ENCODE data around the gene DDX3X. TPM values are rescaled to one million over a fixed set of nuclear protein-coding genes. Genes with fewer than 3 reads are reported as not detected.

Gene DDX3X
- total and polyA plus RNA-seq, 2 experiments from 2014 or later: 68.1 to 239 TPM

DNA sequence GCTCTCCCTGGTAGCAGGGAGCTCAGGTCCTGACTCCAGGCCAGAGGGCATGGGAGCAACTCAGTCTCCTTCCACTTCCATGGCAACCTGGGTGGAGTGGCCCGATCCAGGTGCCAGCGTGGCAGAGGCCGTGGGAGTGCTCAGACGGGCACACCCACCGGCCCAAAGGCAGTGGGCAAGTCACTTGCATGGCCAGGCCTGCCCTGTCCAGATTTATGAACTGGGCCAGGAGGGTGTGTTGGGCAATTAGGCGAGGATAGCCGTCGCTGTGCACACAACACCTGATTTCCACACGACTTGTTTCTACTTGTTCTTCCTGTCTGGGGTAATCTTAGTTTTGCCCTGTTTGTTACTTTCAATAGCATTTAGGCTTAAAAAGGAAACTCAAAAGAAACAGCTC lies 57.6 kb downstream of the DDX3X start:
- no peak for TF ChIP-seq STAT1 (IDR thresholded peaks at IDR 0.05; ENCODE audit: unreplicated experiment)
- no peak for TF ChIP-seq ZNF331 (CRISPR knock-in tag; IDR thresholded peaks at IDR 0.05; ENCODE audit: low read depth)
- no peak for TF ChIP-seq CREB1 (CRISPR knock-in tag; IDR thresholded peaks at IDR 0.05; ENCODE audit: low read depth)
- TF ChIP-seq POLR2AphosphoS5 (IDR thresholded peaks at IDR 0.05; ENCODE audit: low read depth): no peak
- TF ChIP-seq EZH2 (IDR thresholded peaks at IDR 0.05; ENCODE audit: low read depth, unreplicated experiment): no peak
- TF ChIP-seq, protein P1, sequence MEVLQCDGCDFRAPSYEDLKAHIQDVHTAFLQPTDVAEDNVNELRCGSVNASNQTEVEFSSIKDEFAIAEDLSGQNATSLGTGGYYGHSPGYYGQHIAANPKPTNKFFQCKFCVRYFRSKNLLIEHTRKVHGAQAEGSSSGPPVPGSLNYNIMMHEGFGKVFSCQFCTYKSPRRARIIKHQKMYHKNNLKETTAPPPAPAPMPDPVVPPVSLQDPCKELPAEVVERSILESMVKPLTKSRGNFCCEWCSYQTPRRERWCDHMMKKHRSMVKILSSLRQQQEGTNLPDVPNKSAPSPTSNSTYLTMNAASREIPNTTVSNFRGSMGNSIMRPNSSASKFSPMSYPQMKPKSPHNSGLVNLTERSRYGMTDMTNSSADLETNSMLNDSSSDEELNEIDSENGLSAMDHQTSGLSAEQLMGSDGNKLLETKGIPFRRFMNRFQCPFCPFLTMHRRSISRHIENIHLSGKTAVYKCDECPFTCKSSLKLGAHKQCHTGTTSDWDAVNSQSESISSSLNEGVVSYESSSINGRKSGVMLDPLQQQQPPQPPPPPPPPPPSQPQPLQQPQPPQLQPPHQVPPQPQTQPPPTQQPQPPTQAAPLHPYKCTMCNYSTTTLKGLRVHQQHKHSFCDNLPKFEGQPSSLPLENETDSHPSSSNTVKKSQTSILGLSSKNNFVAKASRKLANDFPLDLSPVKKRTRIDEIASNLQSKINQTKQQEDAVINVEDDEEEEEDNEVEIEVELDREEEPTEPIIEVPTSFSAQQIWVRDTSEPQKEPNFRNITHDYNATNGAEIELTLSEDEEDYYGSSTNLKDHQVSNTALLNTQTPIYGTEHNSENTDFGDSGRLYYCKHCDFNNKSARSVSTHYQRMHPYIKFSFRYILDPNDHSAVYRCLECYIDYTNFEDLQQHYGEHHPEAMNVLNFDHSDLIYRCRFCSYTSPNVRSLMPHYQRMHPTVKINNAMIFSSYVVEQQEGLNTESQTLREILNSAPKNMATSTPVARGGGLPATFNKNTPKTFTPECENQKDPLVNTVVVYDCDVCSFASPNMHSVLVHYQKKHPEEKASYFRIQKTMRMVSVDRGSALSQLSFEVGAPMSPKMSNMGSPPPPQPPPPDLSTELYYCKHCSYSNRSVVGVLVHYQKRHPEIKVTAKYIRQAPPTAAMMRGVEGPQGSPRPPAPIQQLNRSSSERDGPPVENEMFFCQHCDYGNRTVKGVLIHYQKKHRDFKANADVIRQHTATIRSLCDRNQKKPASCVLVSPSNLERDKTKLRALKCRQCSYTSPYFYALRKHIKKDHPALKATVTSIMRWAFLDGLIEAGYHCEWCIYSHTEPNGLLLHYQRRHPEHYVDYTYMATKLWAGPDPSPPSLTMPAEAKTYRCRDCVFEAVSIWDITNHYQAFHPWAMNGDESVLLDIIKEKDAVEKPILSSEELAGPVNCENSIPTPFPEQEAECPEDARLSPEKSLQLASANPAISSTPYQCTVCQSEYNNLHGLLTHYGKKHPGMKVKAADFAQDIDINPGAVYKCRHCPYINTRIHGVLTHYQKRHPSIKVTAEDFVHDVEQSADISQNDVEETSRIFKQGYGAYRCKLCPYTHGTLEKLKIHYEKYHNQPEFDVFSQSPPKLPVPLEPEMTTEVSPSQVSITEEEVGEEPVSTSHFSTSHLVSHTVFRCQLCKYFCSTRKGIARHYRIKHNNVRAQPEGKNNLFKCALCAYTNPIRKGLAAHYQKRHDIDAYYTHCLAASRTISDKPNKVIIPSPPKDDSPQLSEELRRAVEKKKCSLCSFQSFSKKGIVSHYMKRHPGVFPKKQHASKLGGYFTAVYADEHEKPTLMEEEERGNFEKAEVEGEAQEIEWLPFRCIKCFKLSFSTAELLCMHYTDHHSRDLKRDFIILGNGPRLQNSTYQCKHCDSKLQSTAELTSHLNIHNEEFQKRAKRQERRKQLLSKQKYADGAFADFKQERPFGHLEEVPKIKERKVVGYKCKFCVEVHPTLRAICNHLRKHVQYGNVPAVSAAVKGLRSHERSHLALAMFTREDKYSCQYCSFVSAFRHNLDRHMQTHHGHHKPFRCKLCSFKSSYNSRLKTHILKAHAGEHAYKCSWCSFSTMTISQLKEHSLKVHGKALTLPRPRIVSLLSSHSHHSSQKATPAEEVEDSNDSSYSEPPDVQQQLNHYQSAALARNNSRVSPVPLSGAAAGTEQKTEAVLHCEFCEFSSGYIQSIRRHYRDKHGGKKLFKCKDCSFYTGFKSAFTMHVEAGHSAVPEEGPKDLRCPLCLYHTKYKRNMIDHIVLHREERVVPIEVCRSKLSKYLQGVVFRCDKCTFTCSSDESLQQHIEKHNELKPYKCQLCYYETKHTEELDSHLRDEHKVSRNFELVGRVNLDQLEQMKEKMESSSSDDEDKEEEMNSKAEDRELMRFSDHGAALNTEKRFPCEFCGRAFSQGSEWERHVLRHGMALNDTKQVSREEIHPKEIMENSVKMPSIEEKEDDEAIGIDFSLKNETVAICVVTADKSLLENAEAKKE (CRISPR knock-in tag; IDR thresholded peaks at IDR 0.05): no peak
- TF ChIP-seq, protein P2, sequence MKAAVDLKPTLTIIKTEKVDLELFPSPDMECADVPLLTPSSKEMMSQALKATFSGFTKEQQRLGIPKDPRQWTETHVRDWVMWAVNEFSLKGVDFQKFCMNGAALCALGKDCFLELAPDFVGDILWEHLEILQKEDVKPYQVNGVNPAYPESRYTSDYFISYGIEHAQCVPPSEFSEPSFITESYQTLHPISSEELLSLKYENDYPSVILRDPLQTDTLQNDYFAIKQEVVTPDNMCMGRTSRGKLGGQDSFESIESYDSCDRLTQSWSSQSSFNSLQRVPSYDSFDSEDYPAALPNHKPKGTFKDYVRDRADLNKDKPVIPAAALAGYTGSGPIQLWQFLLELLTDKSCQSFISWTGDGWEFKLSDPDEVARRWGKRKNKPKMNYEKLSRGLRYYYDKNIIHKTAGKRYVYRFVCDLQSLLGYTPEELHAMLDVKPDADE (IDR thresholded peaks at IDR 0.05): no peak
- TF ChIP-seq, protein P3, sequence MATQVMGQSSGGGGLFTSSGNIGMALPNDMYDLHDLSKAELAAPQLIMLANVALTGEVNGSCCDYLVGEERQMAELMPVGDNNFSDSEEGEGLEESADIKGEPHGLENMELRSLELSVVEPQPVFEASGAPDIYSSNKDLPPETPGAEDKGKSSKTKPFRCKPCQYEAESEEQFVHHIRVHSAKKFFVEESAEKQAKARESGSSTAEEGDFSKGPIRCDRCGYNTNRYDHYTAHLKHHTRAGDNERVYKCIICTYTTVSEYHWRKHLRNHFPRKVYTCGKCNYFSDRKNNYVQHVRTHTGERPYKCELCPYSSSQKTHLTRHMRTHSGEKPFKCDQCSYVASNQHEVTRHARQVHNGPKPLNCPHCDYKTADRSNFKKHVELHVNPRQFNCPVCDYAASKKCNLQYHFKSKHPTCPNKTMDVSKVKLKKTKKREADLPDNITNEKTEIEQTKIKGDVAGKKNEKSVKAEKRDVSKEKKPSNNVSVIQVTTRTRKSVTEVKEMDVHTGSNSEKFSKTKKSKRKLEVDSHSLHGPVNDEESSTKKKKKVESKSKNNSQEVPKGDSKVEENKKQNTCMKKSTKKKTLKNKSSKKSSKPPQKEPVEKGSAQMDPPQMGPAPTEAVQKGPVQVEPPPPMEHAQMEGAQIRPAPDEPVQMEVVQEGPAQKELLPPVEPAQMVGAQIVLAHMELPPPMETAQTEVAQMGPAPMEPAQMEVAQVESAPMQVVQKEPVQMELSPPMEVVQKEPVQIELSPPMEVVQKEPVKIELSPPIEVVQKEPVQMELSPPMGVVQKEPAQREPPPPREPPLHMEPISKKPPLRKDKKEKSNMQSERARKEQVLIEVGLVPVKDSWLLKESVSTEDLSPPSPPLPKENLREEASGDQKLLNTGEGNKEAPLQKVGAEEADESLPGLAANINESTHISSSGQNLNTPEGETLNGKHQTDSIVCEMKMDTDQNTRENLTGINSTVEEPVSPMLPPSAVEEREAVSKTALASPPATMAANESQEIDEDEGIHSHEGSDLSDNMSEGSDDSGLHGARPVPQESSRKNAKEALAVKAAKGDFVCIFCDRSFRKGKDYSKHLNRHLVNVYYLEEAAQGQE (IDR thresholded peaks at IDR 0.05; ENCODE audit: unreplicated experiment): no peak
- TF ChIP-seq NANOG (IDR thresholded peaks at IDR 0.05; ENCODE audit: borderline replicate concordance): no peak
- no peak for TF ChIP-seq JUNB (IDR thresholded peaks at IDR 0.05; ENCODE audit: unreplicated experiment)
- TF ChIP-seq, protein P4, sequence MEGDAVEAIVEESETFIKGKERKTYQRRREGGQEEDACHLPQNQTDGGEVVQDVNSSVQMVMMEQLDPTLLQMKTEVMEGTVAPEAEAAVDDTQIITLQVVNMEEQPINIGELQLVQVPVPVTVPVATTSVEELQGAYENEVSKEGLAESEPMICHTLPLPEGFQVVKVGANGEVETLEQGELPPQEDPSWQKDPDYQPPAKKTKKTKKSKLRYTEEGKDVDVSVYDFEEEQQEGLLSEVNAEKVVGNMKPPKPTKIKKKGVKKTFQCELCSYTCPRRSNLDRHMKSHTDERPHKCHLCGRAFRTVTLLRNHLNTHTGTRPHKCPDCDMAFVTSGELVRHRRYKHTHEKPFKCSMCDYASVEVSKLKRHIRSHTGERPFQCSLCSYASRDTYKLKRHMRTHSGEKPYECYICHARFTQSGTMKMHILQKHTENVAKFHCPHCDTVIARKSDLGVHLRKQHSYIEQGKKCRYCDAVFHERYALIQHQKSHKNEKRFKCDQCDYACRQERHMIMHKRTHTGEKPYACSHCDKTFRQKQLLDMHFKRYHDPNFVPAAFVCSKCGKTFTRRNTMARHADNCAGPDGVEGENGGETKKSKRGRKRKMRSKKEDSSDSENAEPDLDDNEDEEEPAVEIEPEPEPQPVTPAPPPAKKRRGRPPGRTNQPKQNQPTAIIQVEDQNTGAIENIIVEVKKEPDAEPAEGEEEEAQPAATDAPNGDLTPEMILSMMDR (conservative IDR thresholded peaks at IDR 0.05; ENCODE audit: low read depth in 2 of 2): no peak
- no peak for TF ChIP-seq EZH2phosphoT487 (IDR thresholded peaks at IDR 0.05; ENCODE audit: unreplicated experiment)
- TF ChIP-seq ZNF114 (CRISPR knock-in tag; IDR thresholded peaks at IDR 0.05): no peak
- Histone ChIP-seq H3K27ac (ENCODE audit: low read depth) (no peak overlapping the region), H3K4me3 (no peak overlapping the region), H3F3A (replicated peaks; ENCODE audit: low read depth) (0 out of 2 replicates have a peak, but pooled peaks cover 1% of the 10 kb centered on the region), H2AFZ (no peak overlapping the region), H3K4me1 (ENCODE audit: insufficient read depth) (no peaks in the 10 kb centered on the region; the same call in 1 of the 2 replicates), H3K79me2 (replicated peaks; ENCODE audit: insufficient read depth) (no peaks in the 10 kb centered on the region), H4K20me1 (replicated peaks; ENCODE audit: insufficient read depth) (no peaks in the 10 kb centered on the region), H3K27me3 (ENCODE audit: insufficient read depth) (no peaks in the 10 kb centered on the region), H3K9me2 (ENCODE audit: insufficient read depth) (no peaks in the 10 kb centered on the region), H3K4me2 (no peak overlapping the region), H3K36me3 (ENCODE audit: insufficient read depth) (no peaks in the 10 kb centered on the region)
- Mint-ChIP-seq H3K27me3 (ENCODE audit: insufficient read depth, low read depth, poor library complexity) (peaks cover 4% of the 10 kb centered on the region), H3K9me3 (no peaks in the 10 kb centered on the region), H3K4me1 (peaks cover 14% of the 10 kb centered on the region), H3K4me3 (no peak overlapping the region), H3K27ac (no peak overlapping the region), H3K36me3 (ENCODE audit: low read depth) (no peaks in the 10 kb centered on the region)
- DNase-seq (ENCODE audit: low spot score) (no peak), ATAC-seq (no peak)

Measured in GM23338 (cell line).